GM23338 (cell line): ENCODE data around the gene SNRNP48. TPM values are rescaled to one million over a fixed set of nuclear protein-coding genes. Genes with fewer than 3 reads are reported as not detected.

Source experiments
- ATAC-seq: fragments of 200-7000 bp; cut with Tn5 transposase; 3 replicates; pipeline ENCODE4 v1.9.1; 2020
- DNase-seq: peaks from one replicate; pipeline ENCODE4 v3.0.0-alpha.2; 2015; ENCODE audit warnings: low spot score
- H2AFZ ChIP-seq: fragments of 200-600 bp; sonication (generic); 2 replicates; pipeline ENCODE4 v1.8.0; 2016; ENCODE audit warnings: antibody characterized with exemption, mild to moderate bottlenecking, moderate library complexity
- H3F3A ChIP-seq: fragments of 200-600 bp; sonication (generic); replicated peaks from 2 replicates; pipeline ENCODE4 v1.8.0; 2017; ENCODE audit warnings: antibody characterized with exemption, mixed run types, low read depth
- H3K27ac ChIP-seq: fragments of 200-600 bp; sonication (generic); 2 replicates; pipeline ENCODE4 v1.6.1; 2016; ENCODE audit warnings: low read depth
- H3K27me3 ChIP-seq: fragments of 200-600 bp; sonication (generic); 2 replicates; pipeline ENCODE4 v1.8.0; 2016; ENCODE audit warnings: mild to moderate bottlenecking, mixed run types, moderate library complexity; ENCODE audit not compliant: insufficient read depth
- H3K36me3 ChIP-seq: fragments of 200-600 bp; sonication (generic); 2 replicates; pipeline ENCODE4 v1.8.0; 2016; ENCODE audit warnings: mild to moderate bottlenecking; ENCODE audit not compliant: insufficient read depth
- H3K4me1 ChIP-seq: fragments of 200-600 bp; sonication (generic); 2 replicates; pipeline ENCODE4 v1.8.0; 2016; ENCODE audit warnings: mild to moderate bottlenecking, moderate library complexity; ENCODE audit not compliant: insufficient read depth
- H3K4me2 ChIP-seq: fragments of 200-600 bp; sonication (generic); 2 replicates; pipeline ENCODE4 v1.7.1; 2017; ENCODE audit warnings: mixed run types
- H3K4me3 ChIP-seq: fragments of 200-600 bp; sonication (generic); 2 replicates; pipeline ENCODE4 v1.6.1; 2016; ENCODE audit warnings: mixed run types
- H3K79me2 ChIP-seq: fragments of 200-600 bp; sonication (generic); replicated peaks from 2 replicates; pipeline ENCODE4 v1.8.0; 2017; ENCODE audit warnings: mild to moderate bottlenecking; ENCODE audit not compliant: insufficient read depth
- H3K9me2 ChIP-seq: fragments of 200-600 bp; sonication (generic); 2 replicates; pipeline ENCODE4 v1.8.0; 2017; ENCODE audit not compliant: insufficient read depth
- H4K20me1 ChIP-seq: fragments of 200-600 bp; sonication (generic); replicated peaks from 2 replicates; pipeline ENCODE4 v1.8.0; 2017; ENCODE audit warnings: mild to moderate bottlenecking; ENCODE audit not compliant: insufficient read depth
- H3K27ac Mint-ChIP-seq: 2 replicates; pipeline ENCODE4 v1.8.0; 2020; ENCODE audit warnings: inconsistent platforms, mild to moderate bottlenecking, moderate library complexity, mixed read lengths
- H3K27me3 Mint-ChIP-seq: 3 replicates; pipeline ENCODE4 v1.8.0; 2022; ENCODE audit warnings: low read depth, mild to moderate bottlenecking, moderate library complexity, mixed read lengths, inconsistent platforms; ENCODE audit not compliant: insufficient read depth, poor library complexity
- H3K36me3 Mint-ChIP-seq: 3 replicates; pipeline ENCODE4 v1.8.0; 2021; ENCODE audit warnings: low read depth, mild to moderate bottlenecking, inconsistent platforms, moderate library complexity, mixed read lengths
- H3K4me1 Mint-ChIP-seq: 3 replicates; pipeline ENCODE4 v1.8.0; 2020; ENCODE audit warnings: mild to moderate bottlenecking, inconsistent platforms, mixed read lengths
- H3K4me3 Mint-ChIP-seq: 3 replicates; pipeline ENCODE4 v1.8.0; 2021; ENCODE audit warnings: moderate library complexity, mild to moderate bottlenecking, inconsistent platforms, mixed read lengths
- H3K9me3 Mint-ChIP-seq: 3 replicates; pipeline ENCODE4 v1.8.0; 2020; ENCODE audit warnings: moderate library complexity, mild to moderate bottlenecking, inconsistent platforms, mixed read lengths
- CREB1 ChIP-seq: fragments of 250-450 bp; sonication (Bioruptor Pico); IDR thresholded peaks from 2 replicates; pipeline ENCODE4 v1.5.0; 2020; ENCODE audit warnings: low read depth, mild to moderate bottlenecking, moderate library complexity
- CTCF ChIP-seq, 2 experiments: fragments of 200-600 bp in 1 of 2; sonication (generic) in 1 of 2; conservative IDR thresholded peaks; 2 replicates each; pipeline versions ENCODE4 v1.5.1 to v1.6.1; 2016 to 2017; ENCODE audit warnings: antibody characterized with exemption in 2 of 2, low read depth in 2 of 2, mild to moderate bottlenecking in 2 of 2, moderate library complexity in 1 of 2
- ETS1 ChIP-seq: IDR thresholded peaks from 2 replicates; pipeline ENCODE4 v1.6.1; 2016; ENCODE audit warnings: antibody characterized with exemption
- EZH2 ChIP-seq: fragments of 200-600 bp; sonication (generic); IDR thresholded peaks from one replicate; pipeline ENCODE4 v1.8.0; 2017; ENCODE audit warnings: antibody characterized with exemption, mild to moderate bottlenecking, low read depth; ENCODE audit not compliant: unreplicated experiment
- EZH2phosphoT487 ChIP-seq: fragments of 200-600 bp; sonication (generic); IDR thresholded peaks from one replicate; pipeline ENCODE4 v1.8.1; 2018; ENCODE audit warnings: antibody characterized with exemption; ENCODE audit not compliant: unreplicated experiment
- JUNB ChIP-seq: IDR thresholded peaks from one replicate; pipeline ENCODE4 v1.6.1; 2016; ENCODE audit warnings: antibody characterized with exemption; ENCODE audit not compliant: unreplicated experiment
- NANOG ChIP-seq: IDR thresholded peaks from 2 replicates; pipeline ENCODE4 v1.6.1; 2016; ENCODE audit warnings: antibody characterized with exemption, borderline replicate concordance
- POLR2AphosphoS5 ChIP-seq: IDR thresholded peaks from 2 replicates; pipeline ENCODE4 v1.6.1; 2016; ENCODE audit warnings: antibody characterized with exemption, low read depth
- REST ChIP-seq: IDR thresholded peaks from one replicate; pipeline ENCODE4 v1.6.1; 2018; ENCODE audit warnings: antibody characterized with exemption; ENCODE audit not compliant: unreplicated experiment
- STAT1 ChIP-seq: IDR thresholded peaks from one replicate; pipeline ENCODE4 v1.6.1; 2016; ENCODE audit warnings: antibody characterized with exemption; ENCODE audit not compliant: unreplicated experiment
- ZNF114 ChIP-seq: fragments of 250-450 bp; sonication (Bioruptor Pico); IDR thresholded peaks from 2 replicates; pipeline ENCODE4 v1.5.0; 2020; ENCODE audit warnings: mild to moderate bottlenecking, moderate library complexity
- ZNF331 ChIP-seq: fragments of 250-450 bp; sonication (Bioruptor Pico); IDR thresholded peaks from 2 replicates; pipeline ENCODE4 v1.5.0; 2020; ENCODE audit warnings: low read depth, mild to moderate bottlenecking, moderate library complexity
- ZNF462 ChIP-seq: fragments of 250-450 bp; sonication (Bioruptor Pico); IDR thresholded peaks from 2 replicates; pipeline ENCODE4 v1.5.0; 2020; ENCODE audit warnings: mild to moderate bottlenecking, moderate library complexity
- polyA plus RNA-seq: library from polyadenylated mRNA; unstranded; fragments of >200 nt; fragmentation: Nextera tagmentation; extraction: Ambion mirVana; gene quantifications from 2 replicates; pipeline ENCODE4 v1.2.1, GENCODE V29; 2016
- total RNA-seq: library from RNA; depleted of rRNA; stranded (reverse); fragments of >200 nt; shearing (Covaris generic); gene quantifications from 2 replicates; pipeline ENCODE4 v1.2.3, GENCODE V29; 2014

SNRNP48 gene
- total and polyA plus RNA-seq, 2 experiments from 2014 or later: 17.2 to 23.9 TPM

GRCh38 chr6:7578516-7578915, 11.5 kb upstream of the SNRNP48 start:
- Histone ChIP-seq H3K9me2 (no peaks in the 10 kb centered on the region), H3K4me2 (no peak overlapping the region), H2AFZ (no peak overlapping the region), H3K36me3 (peaks cover 23% of the 10 kb centered on the region), H3F3A (no peaks in the 10 kb centered on the region), H3K27ac (no peak overlapping the region), H4K20me1 (no peaks in the 10 kb centered on the region; the same call in 1 of the 2 replicates), H3K27me3 (no peaks in the 10 kb centered on the region), H3K79me2 (no peaks in the 10 kb centered on the region), H3K4me3 (no peak overlapping the region), H3K4me1 (no peaks in the 10 kb centered on the region)
- Mint-ChIP-seq H3K27me3 (no peaks in the 10 kb centered on the region), H3K4me1 (no peaks in the 10 kb centered on the region), H3K27ac (no peak overlapping the region), H3K36me3 (peaks cover 34% of the 10 kb centered on the region), H3K4me3 (no peak overlapping the region), H3K9me3 (no peaks in the 10 kb centered on the region)
- DNase-seq (no peak), ATAC-seq (no peak)
- no peak for TF ChIP-seq REST
- no peak for TF ChIP-seq NANOG
- no peak for TF ChIP-seq STAT1
- no peak for TF ChIP-seq ZNF114
- no peak for TF ChIP-seq CTCF (conservative IDR thresholded peaks at IDR 0.05; ENCODE audit: low read depth in 2 of 2)
- TF ChIP-seq ZNF462 (CRISPR knock-in tag): no peak
- TF ChIP-seq JUNB: no peak
- TF ChIP-seq ZNF331 (CRISPR knock-in tag): no peak
- no peak for TF ChIP-seq ETS1
- no peak for TF ChIP-seq CREB1
- TF ChIP-seq EZH2: no peak
- TF ChIP-seq POLR2AphosphoS5: no peak
- no peak for TF ChIP-seq EZH2phosphoT487
